ENCODE data around the gene ZFYVE16. TPM values are rescaled to one million over a fixed set of nuclear protein-coding genes. Genes with fewer than 3 reads are reported as not detected.

ZFYVE16 gene
- total and polyA plus RNA-seq, 2 of the 13 experiments (the other 11 are each of a cell fraction or from before 2014, with no cell fraction given), result 9.3 to 33.3 TPM

DNA sequence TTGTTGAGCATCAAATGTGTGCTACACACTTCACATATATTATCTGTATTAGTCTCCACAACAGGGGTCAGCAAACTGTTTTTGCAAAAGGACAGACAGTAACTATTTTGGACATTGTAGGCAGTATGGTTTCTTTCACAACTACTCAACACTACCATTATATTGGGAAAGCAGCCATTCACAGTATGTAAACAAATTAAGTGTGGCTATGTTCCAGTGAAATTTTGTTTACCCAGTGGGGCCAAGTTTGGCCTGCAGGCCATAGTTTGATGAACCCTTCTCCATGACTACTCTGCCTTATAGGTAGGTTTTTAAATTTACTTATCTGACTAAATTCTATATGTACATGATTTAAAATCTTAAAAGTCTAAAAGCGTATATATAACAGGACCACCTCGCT, 67.1 kb downstream of the ZFYVE16 start (continued):
- TF ChIP-seq, protein P1, sequence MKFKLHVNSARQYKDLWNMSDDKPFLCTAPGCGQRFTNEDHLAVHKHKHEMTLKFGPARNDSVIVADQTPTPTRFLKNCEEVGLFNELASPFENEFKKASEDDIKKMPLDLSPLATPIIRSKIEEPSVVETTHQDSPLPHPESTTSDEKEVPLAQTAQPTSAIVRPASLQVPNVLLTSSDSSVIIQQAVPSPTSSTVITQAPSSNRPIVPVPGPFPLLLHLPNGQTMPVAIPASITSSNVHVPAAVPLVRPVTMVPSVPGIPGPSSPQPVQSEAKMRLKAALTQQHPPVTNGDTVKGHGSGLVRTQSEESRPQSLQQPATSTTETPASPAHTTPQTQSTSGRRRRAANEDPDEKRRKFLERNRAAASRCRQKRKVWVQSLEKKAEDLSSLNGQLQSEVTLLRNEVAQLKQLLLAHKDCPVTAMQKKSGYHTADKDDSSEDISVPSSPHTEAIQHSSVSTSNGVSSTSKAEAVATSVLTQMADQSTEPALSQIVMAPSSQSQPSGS (CRISPR knock-in tag; IDR thresholded peaks at IDR 0.05), result no peak
- TF ChIP-seq RFX3 (CRISPR knock-in tag; IDR thresholded peaks at IDR 0.05) (no peak), SUZ12 (IDR thresholded peaks at IDR 0.05; ENCODE audit: low read depth, low read length) (no peak), MBNL3 (CRISPR knock-in tag; conservative IDR thresholded peaks at IDR 0.05) (no peak), ATRX (CRISPR knock-in tag; IDR thresholded peaks at IDR 0.05; ENCODE audit: borderline replicate concordance) (no peak), MIXL1 (CRISPR knock-in tag; IDR thresholded peaks at IDR 0.05) (no peak), GABPB1 (CRISPR knock-in tag; IDR thresholded peaks at IDR 0.05) (no peak), REXO4 (CRISPR knock-in tag; IDR thresholded peaks at IDR 0.05; ENCODE audit: borderline replicate concordance) (no peak), GATA4 (IDR thresholded peaks at IDR 0.05; ENCODE audit: borderline replicate concordance, low read depth) (no peak), HHEX (CRISPR knock-in tag; IDR thresholded peaks at IDR 0.05) (0 out of 2 replicates have a peak, but pooled peaks have one; percentile 19), ZNF143 (CRISPR knock-in tag; IDR thresholded peaks at IDR 0.05) (no peak)
- TF ChIP-seq, protein P2, sequence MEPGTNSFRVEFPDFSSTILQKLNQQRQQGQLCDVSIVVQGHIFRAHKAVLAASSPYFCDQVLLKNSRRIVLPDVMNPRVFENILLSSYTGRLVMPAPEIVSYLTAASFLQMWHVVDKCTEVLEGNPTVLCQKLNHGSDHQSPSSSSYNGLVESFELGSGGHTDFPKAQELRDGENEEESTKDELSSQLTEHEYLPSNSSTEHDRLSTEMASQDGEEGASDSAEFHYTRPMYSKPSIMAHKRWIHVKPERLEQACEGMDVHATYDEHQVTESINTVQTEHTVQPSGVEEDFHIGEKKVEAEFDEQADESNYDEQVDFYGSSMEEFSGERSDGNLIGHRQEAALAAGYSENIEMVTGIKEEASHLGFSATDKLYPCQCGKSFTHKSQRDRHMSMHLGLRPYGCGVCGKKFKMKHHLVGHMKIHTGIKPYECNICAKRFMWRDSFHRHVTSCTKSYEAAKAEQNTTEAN (CRISPR knock-in tag; conservative IDR thresholded peaks at IDR 0.05), result no peak
- TF ChIP-seq, protein P3, sequence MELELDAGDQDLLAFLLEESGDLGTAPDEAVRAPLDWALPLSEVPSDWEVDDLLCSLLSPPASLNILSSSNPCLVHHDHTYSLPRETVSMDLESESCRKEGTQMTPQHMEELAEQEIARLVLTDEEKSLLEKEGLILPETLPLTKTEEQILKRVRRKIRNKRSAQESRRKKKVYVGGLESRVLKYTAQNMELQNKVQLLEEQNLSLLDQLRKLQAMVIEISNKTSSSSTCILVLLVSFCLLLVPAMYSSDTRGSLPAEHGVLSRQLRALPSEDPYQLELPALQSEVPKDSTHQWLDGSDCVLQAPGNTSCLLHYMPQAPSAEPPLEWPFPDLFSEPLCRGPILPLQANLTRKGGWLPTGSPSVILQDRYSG (CRISPR knock-in tag; IDR thresholded peaks at IDR 0.05), result no peak
- TF ChIP-seq, protein P4, sequence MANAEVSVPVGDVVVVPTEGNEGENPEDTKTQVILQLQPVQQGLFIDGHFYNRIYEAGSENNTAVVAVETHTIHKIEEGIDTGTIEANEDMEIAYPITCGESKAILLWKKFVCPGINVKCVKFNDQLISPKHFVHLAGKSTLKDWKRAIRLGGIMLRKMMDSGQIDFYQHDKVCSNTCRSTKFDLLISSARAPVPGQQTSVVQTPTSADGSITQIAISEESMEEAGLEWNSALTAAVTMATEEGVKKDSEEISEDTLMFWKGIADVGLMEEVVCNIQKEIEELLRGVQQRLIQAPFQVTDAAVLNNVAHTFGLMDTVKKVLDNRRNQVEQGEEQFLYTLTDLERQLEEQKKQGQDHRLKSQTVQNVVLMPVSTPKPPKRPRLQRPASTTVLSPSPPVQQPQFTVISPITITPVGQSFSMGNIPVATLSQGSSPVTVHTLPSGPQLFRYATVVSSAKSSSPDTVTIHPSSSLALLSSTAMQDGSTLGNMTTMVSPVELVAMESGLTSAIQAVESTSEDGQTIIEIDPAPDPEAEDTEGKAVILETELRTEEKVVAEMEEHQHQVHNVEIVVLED (CRISPR knock-in tag; IDR thresholded peaks at IDR 0.05; ENCODE audit: borderline replicate concordance), result no peak
- TF ChIP-seq, protein P5, sequence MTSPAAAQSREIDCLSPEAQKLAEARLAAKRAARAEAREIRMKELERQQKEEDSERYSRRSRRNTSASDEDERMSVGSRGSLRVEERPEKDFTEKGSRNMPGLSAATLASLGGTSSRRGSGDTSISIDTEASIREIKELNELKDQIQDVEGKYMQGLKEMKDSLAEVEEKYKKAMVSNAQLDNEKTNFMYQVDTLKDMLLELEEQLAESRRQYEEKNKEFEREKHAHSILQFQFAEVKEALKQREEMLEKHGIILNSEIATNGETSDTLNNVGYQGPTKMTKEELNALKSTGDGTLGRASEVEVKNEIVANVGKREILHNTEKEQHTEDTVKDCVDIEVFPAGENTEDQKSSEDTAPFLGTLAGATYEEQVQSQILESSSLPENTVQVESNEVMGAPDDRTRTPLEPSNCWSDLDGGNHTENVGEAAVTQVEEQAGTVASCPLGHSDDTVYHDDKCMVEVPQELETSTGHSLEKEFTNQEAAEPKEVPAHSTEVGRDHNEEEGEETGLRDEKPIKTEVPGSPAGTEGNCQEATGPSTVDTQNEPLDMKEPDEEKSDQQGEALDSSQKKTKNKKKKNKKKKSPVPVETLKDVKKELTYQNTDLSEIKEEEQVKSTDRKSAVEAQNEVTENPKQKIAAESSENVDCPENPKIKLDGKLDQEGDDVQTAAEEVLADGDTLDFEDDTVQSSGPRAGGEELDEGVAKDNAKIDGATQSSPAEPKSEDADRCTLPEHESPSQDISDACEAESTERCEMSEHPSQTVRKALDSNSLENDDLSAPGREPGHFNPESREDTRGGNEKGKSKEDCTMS (CRISPR knock-in tag; conservative IDR thresholded peaks at IDR 0.05), result no peak
- TF ChIP-seq, protein P6, sequence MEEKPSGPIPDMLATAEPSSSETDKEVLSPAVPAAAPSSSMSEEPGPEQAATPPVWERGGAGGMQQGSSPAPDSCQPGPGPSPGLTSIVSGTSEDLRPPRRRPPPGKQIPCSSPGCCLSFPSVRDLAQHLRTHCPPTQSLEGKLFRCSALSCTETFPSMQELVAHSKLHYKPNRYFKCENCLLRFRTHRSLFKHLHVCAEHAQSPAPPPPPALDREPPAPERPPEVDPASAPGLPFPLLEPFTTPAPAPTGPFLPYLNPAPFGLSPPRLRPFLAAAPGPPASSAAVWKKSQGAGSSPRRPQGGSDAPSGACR (CRISPR knock-in tag; IDR thresholded peaks at IDR 0.05), result no peak
- TF ChIP-seq, protein P7, sequence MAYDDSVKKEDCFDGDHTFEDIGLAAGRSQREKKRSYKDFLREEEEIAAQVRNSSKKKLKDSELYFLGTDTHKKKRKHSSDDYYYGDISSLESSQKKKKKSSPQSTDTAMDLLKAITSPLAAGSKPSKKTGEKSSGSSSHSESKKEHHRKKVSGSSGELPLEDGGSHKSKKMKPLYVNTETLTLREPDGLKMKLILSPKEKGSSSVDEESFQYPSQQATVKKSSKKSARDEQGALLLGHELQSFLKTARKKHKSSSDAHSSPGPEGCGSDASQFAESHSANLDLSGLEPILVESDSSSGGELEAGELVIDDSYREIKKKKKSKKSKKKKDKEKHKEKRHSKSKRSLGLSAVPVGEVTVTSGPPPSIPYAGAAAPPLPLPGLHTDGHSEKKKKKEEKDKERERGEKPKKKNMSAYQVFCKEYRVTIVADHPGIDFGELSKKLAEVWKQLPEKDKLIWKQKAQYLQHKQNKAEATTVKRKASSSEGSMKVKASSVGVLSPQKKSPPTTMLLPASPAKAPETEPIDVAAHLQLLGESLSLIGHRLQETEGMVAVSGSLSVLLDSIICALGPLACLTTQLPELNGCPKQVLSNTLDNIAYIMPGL (CRISPR knock-in tag; IDR thresholded peaks at IDR 0.05; ENCODE audit: borderline replicate concordance in 1 of 2, low read depth in 1 of 2), result no peak
